G401 (cell line): ENCODE data around the gene RAPGEF4. TPM values are rescaled to one million over a fixed set of nuclear protein-coding genes. Genes with fewer than 3 reads are reported as not detected.
A peak's percentile ranks its signal among the peaks of the same experiment; 100 is the strongest.
"Not testable (repeated sequence)": the region's sequence is repeated elsewhere in the genome, so short reads cannot be mapped to it uniquely, and the experiment has no call there.

Source experiments
- DNase-seq: peaks from one replicate; pipeline ENCODE4 v3.0.0-alpha.2; 2015; ENCODE audit warnings: low spot score
- in situ Hi-C: cut with HindIII; loops from 2 replicates; pipeline ENCODE4 v1.10.0; 2016; ENCODE audit warnings: low sequenced_read_pairs, mixed read lengths
- total RNA-seq: library from RNA; depleted of rRNA; stranded (reverse); fragments of >200 nt; shearing (Covaris generic); gene quantifications from 2 replicates; pipeline ENCODE4 v1.2.3, GENCODE V29; 2014

The RAPGEF4 gene
- total RNA-seq, 1 experiment from 2014 or later = not detected

DNA sequence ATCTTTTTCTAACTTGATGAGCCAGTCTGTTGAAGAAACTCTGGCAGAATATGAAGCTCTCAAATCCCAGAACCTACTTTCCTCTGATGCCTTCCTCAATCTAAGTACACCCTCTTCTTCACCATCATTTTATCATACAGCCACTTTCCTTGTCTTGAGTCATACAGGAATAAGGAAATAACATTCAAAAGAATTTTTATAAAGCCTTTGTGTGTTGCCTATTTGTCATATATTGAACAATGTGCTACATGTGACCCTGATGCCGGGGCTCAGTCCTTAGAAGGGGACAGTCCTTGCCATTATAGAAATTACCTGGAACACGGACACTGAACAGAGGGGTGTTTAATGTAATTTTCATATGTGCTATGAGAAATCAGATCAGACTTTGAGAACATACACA, 27.4 kb downstream of the RAPGEF4 start:
- no peak for DNase-seq
- in situ Hi-C loops = no loop called here

GRCh38 chr2:172765662-172766061, 30.0 kb downstream of the RAPGEF4 start:
- in situ Hi-C loops = no loop called here
- no peak for DNase-seq

DNA sequence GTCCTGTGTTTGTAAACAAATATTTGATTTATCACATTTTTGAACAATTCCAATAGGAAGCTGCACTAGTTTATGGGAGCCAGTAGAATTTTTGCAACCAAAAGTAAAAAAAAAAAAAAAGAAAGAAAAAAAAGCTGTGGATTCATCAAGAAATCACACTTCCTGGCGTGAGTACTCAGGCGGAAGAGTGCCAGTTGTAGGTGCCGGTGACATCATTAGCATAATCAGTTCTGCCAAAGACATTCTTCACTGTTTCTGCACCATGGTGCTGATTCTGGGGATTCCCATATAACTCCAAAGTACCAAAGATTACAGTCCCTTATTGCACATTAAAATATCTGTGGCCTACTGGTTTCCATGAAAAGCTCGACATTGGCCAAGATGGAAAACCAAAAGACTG, 32.8 kb downstream of the RAPGEF4 start:
- in situ Hi-C loops = no loop called here
- DNase-seq = peak; percentile 74

GRCh38 chr2:172769879-172770278, 34.2 kb downstream of the RAPGEF4 start:
- in situ Hi-C loops = no loop called here
- no peak for DNase-seq

GRCh38 chr2:172770887-172771286, 35.2 kb downstream of the RAPGEF4 start:
- in situ Hi-C loops = no loop called here

DNA sequence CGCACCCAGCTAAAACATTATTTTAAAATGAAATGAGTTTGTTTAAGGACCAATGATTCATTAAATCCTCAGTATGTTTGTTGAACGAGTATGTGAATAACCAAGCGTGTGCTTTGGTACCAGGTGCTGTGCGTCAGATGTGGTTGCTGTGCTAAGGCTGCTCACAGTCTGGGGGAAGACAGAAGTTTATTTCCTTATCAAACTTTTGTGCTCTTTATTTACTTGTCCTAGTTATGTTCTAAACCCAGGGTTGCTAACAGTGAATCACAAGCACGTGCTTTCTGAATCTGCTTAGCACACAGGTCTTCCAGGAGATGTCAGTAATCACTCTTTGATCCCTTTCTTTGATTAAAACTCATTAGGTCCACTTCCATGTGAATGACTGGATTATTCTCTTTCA, 37.0 kb downstream of the RAPGEF4 start:
- no peak for DNase-seq
- in situ Hi-C loops = no loop called here

More at GRCh38 chr2:172770887-172771286, 35.2 kb downstream of the RAPGEF4 start:
- no peak for DNase-seq

DNA sequence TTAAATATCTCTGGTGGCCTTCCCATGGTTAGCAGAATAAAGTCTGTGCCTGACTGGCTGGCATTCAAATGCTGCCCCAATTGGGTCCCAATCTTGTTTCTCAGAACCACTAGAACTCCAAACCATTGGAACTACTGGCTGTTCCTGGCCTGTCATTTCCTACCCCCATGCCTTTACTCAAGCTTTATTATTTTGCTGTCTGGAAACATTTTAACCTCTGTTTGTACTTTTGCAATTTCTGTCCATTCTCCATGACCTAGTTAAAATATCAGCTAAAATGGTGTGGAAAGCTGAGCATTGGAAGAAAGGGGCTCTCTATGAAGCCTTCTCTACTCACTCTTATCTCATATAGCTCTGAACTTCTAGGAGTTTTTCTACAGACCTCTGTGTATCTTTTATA, 38.7 kb downstream of the RAPGEF4 start:
- no peak for DNase-seq
- in situ Hi-C loops = no loop called here

- DNase-seq = peak; percentile 61
- in situ Hi-C loops = no loop called here
Measured at GRCh38 chr2:172775319-172775718, 39.7 kb downstream of the RAPGEF4 start.

GRCh38 chr2:172777431-172777830, 41.8 kb downstream of the RAPGEF4 start:
- in situ Hi-C loops = no loop called here

DNA sequence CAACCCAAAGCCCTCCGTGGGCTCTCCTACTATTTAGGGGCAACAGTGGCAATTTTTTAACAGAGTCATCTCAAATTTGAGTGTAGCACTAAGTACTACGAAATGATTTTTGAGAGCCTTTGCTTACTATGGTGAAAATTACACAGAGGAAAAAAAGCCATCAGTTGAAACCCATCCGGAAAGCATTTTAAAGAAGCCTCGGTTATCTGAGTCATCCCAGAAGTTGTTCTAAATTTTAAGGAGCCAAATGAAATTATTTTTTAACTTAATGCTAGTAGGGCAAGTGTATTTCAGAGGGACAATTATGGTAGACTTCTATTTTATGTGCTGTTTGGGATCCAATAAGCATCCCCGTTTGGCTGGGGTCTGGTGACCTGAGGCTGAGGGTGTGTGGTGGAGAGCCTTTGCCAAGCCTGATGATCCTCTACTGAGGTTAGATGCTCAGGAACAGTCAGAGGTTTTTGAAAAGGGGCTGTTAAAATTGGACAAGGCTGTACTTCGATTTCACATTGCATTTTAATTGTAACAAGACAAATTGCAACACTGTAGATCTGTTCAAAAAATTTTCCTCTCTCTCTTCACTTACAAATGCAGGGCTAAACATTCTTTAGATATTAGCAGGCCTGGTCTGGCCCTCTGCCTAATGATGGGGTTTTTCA, 47.0 kb downstream of the RAPGEF4 start:
- no peak for DNase-seq
- in situ Hi-C loops = no loop called here

More at GRCh38 chr2:172777431-172777830, 41.8 kb downstream of the RAPGEF4 start:
- no peak for DNase-seq

GRCh38 chr2:172783165-172783898, 47.7 kb downstream of the RAPGEF4 start:
- DNase-seq = peak; percentile 40
- in situ Hi-C loops = no loop called here

GRCh38 chr2:172788871-172789270, 53.2 kb downstream of the RAPGEF4 start:
- no peak for DNase-seq
- in situ Hi-C loops = no loop called here

- in situ Hi-C loops = no loop called here
- no peak for DNase-seq
Measured at GRCh38 chr2:172790404-172790803, 54.8 kb downstream of the RAPGEF4 start.

DNA sequence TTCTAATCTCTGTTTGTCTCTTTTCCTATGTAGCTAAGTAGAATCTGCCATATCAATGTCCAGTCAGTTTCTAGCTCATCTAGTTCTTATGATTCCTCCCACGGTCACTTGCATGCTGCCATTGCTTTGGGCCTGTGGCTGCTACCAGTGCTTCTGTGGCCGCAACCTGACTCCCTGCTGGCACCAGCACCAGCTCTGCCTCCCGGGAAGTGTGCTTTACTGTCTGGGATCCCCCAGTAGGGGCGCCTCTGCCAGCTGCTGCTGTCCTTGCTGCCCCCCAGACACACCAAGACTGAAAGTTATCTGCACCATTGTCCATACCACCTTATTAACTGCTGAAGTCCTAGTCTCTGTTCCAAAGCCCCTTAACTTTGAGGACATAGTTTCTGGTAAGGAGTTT, 56.3 kb downstream of the RAPGEF4 start:
- DNase-seq = no peak

GRCh38 chr2:172792711-172793110, 57.1 kb downstream of the RAPGEF4 start:
- in situ Hi-C loops = no loop called here
- DNase-seq = no peak

More for the DNA sequence above, 56.3 kb downstream of the RAPGEF4 start:
- in situ Hi-C loops = no loop called here

- DNase-seq, in situ Hi-C loops: not testable (repeated sequence)
Measured at GRCh38 chr2:172803308-172803707, 67.7 kb downstream of the RAPGEF4 start.

- in situ Hi-C loops = no loop called here
- no peak for DNase-seq
Measured at GRCh38 chr2:172804423-172804822, 68.8 kb downstream of the RAPGEF4 start.

DNA sequence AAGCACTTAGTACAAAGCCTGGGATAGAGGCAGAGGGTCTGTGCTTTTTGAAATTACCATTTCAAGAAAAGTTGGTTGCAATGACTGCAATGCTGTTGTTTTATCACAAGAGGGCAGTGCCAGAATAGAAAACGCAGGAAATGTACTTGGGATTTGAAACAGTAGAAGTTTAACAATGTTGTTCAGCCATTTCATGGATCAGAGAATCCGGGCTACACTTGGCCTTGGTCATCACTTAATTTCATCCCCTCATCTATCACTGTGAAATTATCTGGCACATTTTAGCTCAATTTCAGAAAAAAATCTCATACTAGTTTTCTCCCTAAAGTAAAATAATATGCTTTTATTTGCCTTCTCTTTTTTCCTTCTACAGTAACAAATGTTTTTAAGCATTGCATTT, 70.8 kb downstream of the RAPGEF4 start:
- DNase-seq = peak; percentile 83
- in situ Hi-C loops = no loop called here

DNA sequence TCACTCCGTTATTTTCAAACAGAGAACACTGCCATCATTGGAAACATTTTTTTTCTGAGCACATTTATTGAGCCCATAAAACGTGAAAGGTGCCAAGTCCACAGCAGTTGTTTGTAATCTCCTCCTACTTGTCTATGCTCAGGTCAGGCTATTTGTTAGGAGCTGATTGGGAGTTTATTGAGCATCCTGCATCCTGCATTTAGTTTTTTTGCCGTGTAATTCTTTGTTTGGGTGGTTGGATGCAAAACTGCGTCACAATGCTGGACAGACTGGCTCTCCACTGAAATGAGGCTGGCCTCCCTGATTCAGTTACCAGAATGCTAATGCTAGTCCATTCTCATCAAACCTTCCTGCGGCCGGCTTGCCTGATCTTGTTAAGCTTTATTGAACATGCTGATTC, 71.4 kb downstream of the RAPGEF4 start:
- peak; percentile 66 for DNase-seq
- in situ Hi-C loops = no loop called here

DNA sequence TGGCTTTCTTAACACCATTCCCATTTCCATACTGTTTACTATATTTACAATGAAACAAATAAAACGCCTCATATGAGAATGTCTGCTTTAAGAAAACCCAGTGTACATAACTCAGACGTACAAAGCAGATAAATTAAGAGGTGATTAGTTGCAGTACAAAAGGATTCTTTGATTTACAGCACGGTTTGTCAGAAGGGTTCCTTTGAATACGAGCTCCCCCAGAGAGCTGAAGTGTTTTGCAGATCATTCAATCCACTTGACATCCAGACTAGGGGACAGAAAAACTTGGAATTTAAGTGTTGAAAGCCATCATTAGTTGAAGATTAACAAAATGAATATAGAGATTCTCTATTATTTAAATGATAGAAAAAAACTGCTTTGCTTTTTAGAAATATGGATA, 72.5 kb downstream of the RAPGEF4 start:
- DNase-seq = no peak
- in situ Hi-C loops = no loop called here

- in situ Hi-C loops = no loop called here
Measured at GRCh38 chr2:172811027-172811426, 75.4 kb downstream of the RAPGEF4 start.

More at GRCh38 chr2:172811027-172811426, 75.4 kb downstream of the RAPGEF4 start:
- no peak for DNase-seq
